ENCODE measurements around the gene CPT1B.

DNA sequence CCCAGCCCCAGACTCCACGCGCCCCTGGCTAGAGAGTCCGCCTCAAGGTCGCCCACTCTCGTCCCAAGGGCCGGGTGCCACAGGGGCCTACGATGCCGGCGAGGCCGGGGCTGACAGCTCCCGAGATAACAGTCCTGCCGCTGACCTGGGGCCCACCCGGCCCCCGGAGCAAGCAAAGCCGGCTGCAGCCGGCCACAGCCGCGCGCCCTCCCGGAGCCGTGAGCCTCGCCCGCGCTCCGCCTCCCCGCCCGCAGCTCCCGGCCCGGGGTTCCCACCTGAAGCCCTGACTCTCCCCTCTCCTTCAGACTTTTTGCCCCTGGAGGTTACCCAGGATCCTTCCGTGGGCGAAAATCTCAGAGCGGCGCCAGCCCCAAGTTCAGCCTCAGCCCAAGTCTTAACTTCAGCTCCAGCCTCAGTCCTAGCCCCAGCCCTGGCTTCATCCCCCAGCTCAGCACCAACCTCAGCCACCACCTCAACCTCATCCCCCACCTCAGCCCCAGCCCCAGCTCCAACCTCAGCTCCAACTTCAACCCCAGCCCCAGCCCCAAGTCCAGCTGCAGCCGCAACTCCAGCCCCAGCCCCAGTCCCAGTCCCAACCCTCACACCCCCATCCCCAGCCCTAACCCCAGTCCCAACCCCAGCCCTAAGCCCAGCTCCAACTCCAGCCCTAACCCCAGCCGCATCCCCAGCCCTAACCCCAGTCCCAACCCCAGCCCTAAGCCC, 30.8 kb downstream of the CPT1B start:
- peak; percentile 65 for TF ChIP-seq EZH2 (IDR thresholded peaks at IDR 0.05; ENCODE audit: insufficient read depth, low read length)
- no peak for TF ChIP-seq CTCF (IDR thresholded peaks at IDR 0.05; ENCODE audit: insufficient read depth, low read depth, low read length)
